Measurements from ENCODE around the gene STK4.
"Not testable (repeated sequence)": the region's sequence is repeated elsewhere in the genome, so short reads cannot be mapped to it uniquely, and the experiment has no call there.

STK4 gene

DNA sequence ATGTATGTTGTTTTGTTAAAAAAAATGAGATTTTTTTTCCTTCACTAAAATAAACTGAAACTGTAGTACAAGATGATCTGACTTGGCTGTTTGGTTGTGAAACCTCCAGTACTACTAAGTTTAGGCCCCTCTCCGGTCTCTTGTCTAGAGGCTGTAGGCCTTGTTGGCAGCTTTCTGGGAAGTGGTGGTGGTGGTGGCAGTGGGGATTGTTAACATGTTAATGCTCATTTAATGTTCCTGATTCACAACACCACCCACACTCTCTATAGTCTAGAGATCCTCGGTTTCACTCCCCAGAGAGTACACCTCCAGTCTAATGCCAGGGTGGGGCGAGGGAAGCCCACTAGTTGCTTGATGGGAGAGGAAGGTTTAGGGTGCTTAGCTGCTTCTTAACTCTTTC, 24.1 kb downstream of the STK4 start:
- no peak for DNase-seq

DNA sequence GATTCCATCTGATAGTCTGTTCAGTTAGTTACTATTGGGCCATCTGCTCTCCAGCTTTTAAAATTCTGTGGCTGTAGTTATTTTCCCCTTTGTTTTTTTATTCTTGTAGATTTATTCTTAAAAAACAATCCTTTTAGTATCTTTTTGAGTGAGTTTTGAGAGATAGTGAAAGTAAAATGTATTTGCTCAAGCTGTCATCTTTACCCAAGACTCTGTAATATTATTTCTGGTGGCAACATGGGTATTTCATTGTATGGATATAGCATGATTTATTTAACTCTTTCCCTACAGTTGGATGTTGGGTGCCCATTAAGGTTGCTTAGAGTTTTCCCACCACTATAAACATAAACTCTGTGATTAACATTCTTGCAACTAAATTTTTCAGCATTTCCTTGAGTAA, 24.6 kb downstream of the STK4 start:
- DNase-seq, result no peak

DNA sequence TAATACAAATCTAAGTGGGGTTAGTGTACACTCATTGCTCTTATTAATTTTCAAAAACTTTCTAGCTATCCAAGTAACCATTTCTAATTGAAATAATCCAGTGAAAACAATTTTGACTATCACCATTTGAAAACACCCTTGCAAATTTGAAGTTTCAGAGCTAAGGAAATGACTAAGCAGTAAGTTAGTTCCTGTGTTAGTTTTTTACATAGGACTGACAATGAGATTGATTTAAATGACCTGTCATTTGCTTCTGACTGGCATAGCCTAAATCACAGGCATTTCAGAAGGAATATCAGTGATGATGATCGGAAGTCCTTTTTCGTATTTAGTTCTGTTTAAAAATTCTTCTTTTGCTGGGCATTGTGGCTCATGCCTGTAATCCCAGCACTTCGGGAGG, 27.0 kb downstream of the STK4 start:
- no peak for DNase-seq

DNA sequence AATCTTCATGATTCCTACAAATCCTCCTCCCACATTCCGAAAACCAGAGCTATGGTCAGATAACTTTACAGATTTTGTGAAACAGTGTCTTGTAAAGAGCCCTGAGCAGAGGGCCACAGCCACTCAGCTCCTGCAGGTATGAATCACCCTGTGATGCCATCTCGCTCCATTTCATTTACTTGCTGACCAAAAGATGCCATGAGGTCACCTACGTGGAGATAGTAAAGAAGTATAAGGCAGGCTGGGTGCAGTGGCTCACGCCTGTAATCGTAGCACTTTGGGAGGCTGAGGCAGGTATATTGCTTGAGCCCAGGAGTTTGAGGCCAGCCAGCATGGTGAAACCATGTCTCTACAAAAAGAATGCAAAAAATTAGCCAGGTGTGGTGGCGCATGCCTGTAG, 30.9 kb downstream of the STK4 start:
- DNase-seq, result no peak

DNA sequence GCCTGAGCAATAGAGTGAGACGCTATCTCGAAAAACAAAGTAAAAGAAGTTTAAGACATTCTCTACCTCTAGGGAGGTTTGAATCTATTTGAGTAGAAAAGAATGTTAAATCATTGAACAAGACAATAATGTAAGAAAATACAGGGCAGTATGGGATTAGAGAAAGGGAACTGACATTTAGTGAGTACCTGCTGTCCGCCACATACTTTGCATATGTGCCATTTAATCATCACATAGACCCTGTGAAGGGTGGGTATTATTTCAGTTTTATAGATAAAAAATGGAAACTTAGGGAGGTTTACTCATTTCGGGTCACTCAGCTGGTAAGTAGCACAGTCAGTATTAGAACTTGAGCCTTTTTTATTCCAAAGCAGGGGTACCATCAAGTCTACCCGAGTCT, 31.4 kb downstream of the STK4 start:
- no peak for DNase-seq

DNA sequence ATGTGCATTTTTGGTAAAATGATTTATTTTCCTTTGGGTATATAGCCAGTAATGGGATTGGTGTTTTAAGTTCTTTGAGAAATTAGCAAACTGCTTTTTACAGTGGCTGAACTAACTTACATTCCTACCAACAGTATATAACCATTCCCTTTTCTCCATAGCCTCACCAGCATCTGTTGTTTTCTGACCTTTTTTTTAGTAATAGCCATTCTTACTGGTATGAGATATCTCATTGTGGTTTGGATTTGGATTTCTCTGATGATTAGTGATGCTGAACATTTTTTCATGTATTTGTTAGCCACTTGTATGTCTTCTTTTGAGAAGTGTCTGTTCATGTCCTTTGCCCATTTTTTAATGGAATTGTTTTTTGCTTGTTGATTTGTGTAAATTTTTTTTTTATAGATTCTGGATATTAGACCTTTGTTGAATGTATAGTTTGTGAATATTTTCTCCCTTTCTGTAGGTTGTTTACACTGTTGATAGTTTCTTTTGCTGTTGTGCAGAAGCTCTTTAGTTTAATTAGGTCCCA, 42.3 kb downstream of the STK4 start:
- no peak for DNase-seq

DNA sequence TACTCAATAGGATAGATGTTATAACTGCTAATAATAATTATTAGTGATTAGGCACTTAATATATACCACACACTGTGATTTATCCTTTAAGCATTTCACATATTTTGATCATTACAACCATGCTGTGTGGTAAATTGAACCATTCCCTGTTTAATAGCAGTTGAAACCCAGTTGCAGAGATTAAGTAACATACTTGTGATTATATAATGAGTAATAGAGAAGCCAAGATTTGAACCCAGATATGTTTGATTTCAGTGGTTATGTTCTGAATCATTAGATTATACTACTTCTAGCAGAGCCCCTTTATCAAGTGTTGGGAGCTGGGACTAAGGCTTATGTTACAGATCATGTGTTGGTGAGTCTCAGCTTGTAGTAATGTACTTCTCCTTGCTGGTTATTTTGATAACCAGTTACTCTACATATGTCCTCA, 44.1 kb downstream of the STK4 start:
- no peak for DNase-seq

DNA sequence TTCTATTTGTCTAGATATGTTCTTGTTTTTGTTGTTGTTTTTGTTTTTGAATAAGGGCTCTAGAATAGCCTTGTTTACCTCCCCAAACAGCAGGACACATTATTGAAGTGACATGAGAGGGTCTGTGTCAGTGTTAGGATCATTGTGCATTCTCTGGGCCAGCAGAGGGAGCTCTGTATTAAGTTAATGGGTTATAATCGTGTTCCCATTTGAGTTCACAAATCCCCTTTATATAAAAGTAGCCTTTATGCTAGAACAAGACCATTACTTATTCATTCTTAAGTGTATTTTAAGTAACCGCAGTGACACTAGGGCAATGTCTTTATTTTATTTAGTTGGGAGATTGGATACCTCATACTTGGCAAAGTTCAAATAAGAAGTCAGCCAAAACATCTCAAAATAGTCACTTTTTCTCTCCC, 44.8 kb downstream of the STK4 start:
- peak; percentile 46 for DNase-seq

DNA sequence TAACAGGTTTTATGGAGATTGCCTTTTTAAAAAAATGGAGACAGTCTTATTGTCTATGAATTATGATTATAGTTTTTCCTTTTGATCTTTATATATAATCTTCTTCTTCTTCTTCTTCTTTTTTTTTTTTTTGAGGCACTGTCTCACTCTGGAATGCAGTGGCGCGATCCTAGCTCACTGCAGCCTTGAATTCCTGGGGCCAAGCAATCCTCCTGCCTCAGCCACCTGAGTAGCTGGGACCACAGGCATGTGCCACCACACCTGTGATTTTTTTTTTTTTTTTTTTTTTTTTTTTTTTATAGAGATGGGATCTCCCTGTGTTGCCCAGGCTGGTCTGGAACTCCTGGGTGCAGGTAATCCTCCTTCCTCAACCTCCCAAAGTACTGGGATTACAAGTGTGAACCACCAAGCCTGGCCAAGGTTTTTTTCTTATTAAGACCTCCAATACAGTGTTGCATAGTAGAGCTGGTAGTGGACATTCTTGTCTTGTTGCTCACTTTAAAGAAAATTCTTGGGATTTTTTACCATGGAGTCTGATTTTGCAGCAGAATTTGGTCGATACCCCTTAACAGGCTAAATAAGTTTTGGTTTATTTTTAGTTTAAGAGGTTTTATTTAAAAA, 46.5 kb downstream of the STK4 start:
- no peak for DNase-seq

DNA sequence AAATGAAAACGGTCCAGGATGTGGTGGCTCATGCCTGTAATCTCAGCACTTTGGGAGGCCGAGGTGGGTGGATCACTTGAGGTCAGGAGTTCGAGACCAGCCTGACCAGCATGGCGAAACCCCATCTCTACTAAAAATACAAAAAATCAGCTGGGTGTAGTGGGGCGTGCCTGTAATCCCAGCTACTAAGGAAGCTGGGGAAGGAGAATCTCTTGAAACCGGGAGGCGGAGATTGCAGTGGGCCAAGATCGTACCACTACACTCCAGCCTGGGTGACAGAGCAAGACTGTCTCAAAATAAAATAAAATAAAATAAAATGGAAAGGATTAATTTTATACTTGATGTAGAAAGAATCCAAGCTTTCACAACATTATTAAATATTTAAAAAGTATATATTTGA, 47.8 kb downstream of the STK4 start:
- not testable (repeated sequence) for DNase-seq

DNA sequence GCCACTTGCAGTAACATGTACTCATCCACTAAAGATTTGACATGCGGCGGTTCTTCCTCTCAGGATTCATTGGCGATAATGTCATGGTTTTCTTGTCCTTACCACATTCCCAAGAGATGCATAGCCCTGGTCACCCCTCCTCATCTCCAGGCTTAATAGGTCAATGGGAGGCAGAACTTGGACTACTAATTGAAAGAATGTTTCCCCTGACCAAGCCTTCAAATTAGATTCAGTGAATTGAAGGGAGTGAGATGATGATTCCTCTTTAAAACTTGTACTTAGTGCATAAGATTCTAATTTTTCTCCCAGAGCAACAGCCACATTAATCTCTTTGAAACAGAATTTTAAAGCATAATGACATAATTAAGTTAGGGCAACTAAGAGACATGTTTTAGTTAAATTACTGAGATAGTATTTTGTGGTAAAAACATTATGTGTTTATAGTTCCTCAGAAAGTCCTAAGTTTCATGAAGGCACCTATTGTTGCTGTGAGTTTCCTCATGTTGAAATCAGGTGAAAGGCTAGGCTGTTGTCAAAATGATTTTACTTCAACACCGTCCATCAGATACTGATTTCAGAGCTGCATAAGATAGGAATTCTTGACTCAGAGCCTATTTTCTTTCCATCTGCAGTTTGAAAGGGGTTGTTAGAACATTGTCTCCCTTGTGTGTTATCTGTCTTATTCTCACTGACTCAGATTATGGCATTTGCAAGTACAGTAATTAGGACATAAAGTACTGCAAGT, 48.5 kb downstream of the STK4 start:
- DNase-seq, result peak; percentile 25

DNA sequence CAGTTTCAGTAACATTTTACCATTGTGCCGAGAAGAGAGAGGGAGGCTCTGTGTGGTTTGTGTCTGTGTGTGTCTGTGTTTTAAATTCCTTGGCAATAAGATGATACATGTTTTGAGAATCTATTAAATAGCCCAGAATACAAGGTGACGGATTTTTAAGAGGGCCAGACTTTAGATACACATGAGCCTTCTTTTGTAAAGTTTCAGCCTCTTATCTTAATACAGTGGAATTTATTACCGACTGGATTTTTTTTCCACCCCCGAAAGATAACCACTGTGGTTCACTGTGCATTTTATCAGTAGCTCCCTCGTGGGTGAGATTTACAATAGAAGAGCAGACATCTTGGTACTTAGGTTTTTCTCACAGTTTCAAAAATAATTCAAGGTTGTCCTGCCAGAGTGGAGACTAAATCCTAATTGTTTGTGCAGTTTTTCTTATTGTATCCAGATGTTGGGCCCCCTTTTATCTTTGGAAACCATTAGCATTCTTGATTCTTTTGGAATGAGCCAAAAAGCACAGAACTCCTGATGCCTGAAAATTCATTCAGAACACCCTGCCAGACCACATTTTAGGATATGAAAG, 49.9 kb downstream of the STK4 start:
- no peak for DNase-seq

DNA sequence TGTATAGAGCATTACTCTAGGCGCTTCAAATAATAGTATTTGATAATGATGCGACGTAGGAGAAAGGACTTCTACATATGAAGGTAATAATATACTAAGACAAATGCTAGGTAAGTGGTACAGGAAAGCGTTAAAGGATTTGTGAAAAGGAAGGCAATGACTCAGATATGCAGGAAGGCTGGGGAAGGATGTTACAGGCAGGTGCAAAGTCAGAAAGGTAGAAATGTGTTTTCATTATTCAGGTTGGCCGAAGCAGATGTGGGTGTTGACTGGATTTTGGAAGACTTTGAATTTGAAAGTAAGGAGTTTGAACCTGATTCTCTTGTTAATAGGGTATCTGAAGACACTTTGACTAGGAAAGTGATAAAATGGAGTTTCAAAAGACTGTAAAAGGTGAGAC, 51.0 kb downstream of the STK4 start:
- no peak for DNase-seq

DNA sequence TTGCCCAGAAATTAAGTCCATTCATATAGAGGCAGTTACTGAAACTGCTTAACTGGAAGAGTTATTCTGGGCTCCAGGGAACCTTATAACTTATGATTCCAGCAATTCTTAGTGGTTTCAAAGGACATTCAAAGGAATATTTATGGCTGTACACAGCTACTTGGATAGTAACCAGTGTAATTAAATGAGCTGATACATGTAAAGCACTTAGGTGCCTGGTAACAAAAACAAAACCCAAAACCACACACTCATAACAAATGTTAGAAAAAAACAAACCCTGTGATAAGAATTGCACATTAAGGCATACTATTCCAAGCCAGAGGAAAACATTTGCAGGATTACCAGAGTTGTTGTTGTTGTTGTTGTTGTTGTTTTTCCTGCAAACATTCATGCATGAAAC, 51.5 kb downstream of the STK4 start:
- DNase-seq, result no peak

DNA sequence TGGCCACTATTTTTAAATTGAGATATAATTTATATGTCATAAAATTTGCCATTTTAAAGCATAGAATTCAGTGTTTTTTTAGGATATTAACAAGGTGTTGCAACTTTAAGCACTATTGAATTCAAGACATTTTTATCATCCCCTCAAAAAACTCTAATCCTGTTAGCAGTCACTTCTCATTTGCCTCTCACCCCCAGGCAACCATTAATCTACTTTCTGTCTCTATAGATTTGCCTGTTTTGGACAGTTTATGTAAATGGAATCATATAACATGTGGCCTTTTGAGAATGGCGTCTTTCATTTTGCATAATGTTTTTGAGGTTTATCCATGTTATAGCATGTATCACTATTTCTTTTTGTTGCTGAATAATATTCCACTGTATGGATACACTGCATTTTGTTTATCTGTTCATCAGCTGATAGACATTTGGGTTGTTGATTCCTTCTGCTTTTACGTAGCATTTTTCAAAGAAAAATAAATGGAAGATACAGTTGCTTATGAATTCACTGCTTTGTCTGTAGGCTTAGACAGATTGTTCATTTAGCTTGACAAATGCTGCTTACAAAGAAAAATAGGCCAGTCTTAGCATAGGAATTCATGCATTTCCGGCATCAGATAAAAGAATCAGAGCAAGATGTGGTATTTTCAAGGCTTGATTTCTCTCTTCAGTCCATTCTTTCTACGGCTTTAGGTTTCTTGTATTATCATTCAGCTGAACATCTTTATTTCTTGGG, 52.9 kb downstream of the STK4 start:
- DNase-seq, result peak; percentile 7

DNA sequence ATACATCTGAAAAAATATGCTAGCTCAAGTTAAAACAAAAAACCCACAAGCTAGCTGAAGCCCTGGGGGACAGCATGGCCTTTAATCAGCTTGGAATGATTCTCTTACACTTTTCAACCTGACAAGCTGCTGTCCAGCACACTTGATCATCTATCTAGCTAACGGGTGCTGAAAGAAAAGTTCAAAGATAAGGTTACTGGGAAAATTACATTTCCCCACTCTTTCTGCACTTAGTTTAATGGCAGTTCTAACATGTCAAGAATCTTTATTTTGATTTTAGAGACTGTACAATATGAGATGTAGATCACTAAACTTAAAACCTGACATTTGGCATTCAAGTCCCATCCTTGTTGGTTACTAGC, 53.4 kb downstream of the STK4 start:
- peak; percentile 13 for DNase-seq

DNA sequence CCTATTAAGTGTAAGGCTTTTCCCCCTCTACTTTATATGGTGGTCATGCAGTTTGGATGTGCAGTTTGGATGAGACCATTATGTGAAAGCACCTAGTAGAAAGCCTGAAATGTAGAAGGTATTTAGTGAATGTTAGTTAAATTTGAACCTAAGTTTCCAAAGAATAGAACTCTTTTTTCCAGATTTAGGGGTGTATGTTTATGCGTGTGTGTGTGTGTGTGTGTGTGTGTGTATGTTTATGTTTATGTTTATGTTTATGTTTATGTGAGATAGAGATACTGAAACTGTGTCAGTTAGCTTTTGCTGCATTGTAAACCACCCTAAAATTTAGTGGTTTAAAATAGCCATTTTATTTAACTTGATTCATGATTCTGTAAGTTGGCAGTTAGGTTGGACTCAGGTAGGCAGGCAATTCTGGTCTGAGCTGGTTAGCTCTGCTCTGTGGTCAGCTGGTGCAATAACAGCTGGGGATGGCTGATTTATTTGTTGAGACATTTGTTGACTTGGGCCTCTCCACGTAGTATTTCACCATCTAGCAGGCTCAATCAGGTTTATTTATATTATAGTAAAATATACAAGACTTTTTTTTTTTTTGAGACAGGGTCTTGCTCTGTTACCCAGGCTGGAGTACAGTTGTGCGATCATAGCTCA, 54.0 kb downstream of the STK4 start:
- no peak for DNase-seq

DNA sequence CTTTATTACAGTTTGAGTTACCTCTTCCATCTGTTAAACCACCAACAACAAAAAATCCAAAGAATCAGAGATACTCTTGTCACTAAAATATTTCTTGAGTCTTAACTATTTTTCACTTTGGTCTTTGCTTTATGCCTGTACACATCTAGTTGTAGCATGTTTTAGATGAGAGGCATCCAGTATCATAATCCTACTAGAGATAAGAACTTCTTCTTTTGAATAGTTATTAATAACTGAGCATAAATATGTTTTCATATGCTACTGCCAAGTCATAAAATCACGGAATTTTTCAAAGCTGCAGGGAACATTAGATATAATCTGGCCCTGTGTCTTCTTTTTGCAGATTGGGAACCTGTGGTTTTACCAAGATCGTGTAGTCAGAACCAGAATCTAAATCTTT, 55.3 kb downstream of the STK4 start:
- DNase-seq, result no peak

DNA sequence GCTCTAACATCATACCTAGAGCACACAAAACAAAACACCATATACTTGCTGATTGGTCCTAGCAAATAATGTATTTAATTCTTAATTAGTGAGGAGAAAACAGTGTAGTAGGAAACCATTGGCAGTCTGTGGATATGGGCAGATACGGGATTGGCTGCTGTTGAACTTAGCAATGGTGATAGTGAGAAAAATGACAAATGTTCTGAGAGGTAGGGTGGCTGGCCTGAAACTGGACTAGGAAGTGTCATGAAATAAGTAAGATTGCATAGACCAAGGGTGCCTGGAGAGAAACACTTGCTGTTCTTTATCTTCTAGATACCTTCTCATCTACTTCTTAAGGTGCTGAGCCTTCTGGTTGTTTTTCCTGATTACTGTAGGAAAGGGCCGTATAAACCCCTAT, 56.8 kb downstream of the STK4 start:
- DNase-seq, result not testable (repeated sequence)

DNA sequence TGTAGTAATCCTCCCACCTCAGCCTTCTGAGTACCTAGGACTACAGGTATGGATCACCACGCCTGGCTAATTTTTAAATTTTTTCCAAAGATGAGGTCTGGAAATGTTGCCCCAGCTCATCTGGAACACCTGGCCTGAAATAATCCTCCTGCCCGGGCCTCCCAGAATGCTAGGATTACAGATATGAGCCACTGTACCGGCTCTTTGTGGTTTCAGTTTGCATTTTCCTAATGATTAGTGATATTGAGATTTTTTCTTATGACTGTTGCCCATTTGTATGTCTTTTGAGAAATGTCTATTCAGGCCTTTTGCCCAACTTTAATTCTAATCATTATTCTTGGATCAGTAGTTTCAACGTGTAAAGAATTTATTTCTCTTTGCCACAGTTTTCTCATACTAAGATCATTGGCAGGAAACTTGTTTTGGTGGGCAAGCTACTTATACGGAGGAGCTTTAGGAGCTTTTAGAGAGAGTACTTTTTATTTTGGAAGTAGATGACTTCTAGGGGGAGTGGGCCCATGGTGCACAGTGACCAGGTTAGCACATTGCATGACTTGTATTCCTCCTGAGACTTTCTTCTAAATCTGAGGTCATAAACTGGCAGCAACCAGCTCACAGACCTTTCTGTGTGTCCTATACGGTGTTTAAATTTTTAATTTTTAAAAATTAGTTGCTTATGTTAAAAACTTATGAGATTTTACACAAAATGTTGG, 62.3 kb downstream of the STK4 start:
- DNase-seq, result no peak

DNA sequence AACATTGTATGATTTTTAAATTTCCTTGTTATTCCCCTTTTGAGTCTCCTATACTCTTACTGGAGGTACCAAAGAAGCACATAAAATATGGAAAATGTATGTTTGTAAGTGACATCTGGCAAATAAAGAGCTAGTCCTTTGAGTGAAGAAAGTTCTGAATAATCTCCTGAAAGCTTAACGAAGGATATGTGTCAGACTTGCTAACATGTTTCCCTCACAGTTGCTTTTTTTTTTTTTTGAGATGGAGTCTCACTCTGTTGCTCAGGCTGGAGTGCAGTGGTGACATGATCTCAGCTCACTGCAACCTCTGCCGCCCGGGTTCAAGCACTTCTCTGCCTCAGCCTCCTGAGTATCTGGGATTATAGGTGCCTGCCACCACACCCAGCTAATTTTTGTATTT, 63.6 kb downstream of the STK4 start:
- no peak for DNase-seq

DNA sequence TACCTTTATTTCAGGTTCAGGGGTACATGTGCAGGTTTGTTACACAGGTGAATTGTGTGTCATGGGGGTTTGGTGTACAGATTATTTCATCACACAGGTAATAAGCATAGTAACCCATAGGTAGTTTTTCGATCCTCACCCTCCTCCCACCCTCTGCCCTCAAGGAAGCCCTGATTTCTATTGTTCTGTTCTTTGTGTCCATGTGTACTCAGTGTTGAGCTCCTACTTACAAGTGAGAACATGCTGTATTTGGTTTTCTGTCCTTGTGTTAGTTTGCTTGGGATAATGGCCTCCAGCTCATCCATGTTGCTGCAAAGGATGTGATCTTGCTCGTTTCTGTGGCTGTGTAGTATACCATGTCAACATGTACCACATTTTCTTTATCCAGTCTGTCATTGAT, 66.0 kb downstream of the STK4 start:
- no peak for DNase-seq
